Calu3 (cell line): ENCODE results near the gene WNK2. TPM values are rescaled to one million over a fixed set of nuclear protein-coding genes. Genes with fewer than 3 reads are reported as not detected.

ENCODE experiments used
- BruUV-seq: library from RNA; stranded (reverse); fragments of 400-500 nt; replicated peaks from 2 replicates; lab custom pipeline; 2021; lab: Mats Ljungman, UMichigan
- CTCF ChIA-PET: fragments of 300-600 bp; sonication (Branson Sonifier 250); formaldehyde crosslinking; loops from one replicate; lab custom pipeline; 2022; ENCODE audit warnings: antibody characterized with exemption; lab: Charles Lee
- DNase-seq: peaks from one replicate; pipeline ENCODE4 v3.0.0; 2022
- H3K27ac Mint-ChIP-seq: one replicate; pipeline ENCODE4 v1.8.0; 2022; ENCODE audit warnings: mixed read lengths; ENCODE audit not compliant: unreplicated experiment
- H3K27me3 Mint-ChIP-seq: one replicate; pipeline ENCODE4 v1.8.0; 2022; ENCODE audit warnings: mixed read lengths; ENCODE audit not compliant: unreplicated experiment
- H3K36me3 Mint-ChIP-seq: one replicate; pipeline ENCODE4 v1.8.0; 2022; ENCODE audit warnings: mild to moderate bottlenecking, moderate library complexity, mixed read lengths; ENCODE audit not compliant: insufficient read depth, unreplicated experiment
- H3K4me1 Mint-ChIP-seq: one replicate; pipeline ENCODE4 v1.8.0; 2022; ENCODE audit warnings: mild to moderate bottlenecking, low read depth, mixed read lengths; ENCODE audit not compliant: unreplicated experiment
- H3K4me3 Mint-ChIP-seq: one replicate; pipeline ENCODE4 v1.8.0; 2022; ENCODE audit warnings: mild to moderate bottlenecking, low read depth, moderate library complexity, mixed read lengths; ENCODE audit not compliant: unreplicated experiment
- H3K9me3 Mint-ChIP-seq: one replicate; pipeline ENCODE4 v1.8.0; 2022; ENCODE audit warnings: low read depth, mixed read lengths; ENCODE audit not compliant: unreplicated experiment
- intact Hi-C: fragments of 100-400 bp; cut with micrococcal nuclease; formaldehyde crosslinking; loops from one replicate; pipeline ENCODE4 v1.10.0; 2022; ENCODE audit not compliant: unreplicated experiment
- total RNA-seq: library from RNA; stranded (reverse); gene quantifications from 2 replicates; pipeline ENCODE4 v1.2.3, GENCODE V29; 2022
- TF ChIP-seq, protein P1 (sequence below): fragments of 200-600 bp; IDR thresholded peaks from one replicate; pipeline ENCODE4 v1.8.0; 2022; ENCODE audit warnings: antibody characterized with exemption; ENCODE audit not compliant: unreplicated experiment

WNK2 gene
- total RNA-seq, 1 experiment from 2014 or later: 85.7 TPM

DNA sequence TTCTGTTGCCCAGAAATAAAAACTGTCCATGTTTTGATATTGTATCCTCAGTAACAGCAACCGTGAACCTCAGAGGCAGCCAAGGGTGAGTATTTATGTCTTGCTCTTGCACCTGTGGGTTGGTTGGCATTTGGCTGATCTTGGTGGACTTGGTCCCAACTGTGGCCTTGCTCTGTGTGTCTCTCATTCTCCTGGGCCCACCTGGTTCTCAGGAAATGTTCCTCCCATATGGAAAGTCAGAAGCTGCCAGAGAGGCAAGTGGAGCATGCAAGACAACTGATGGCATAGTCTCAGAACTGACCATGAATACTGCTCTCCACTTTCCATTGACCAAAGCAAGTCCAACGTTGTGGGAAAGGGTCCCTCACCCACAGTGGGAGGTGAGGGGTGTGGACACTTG lies 36.3 kb upstream of the WNK2 start:
- CTCF ChIA-PET: interaction anchor here (0.6 kb wide), 1 partner anchor 1216 kb away, joined by 5 read pairs; no protein-coding TSS in a partner anchor
- Mint-ChIP-seq H3K4me1 (peaks cover 7% of the 10 kb centered on the region), H3K27ac (no peak overlapping the region), H3K9me3 (no peaks in the 10 kb centered on the region), H3K36me3 (no peaks in the 10 kb centered on the region), H3K4me3 (no peak overlapping the region), H3K27me3 (no peaks in the 10 kb centered on the region)
- intact Hi-C loops: no loop called here
- TF ChIP-seq, protein P1, sequence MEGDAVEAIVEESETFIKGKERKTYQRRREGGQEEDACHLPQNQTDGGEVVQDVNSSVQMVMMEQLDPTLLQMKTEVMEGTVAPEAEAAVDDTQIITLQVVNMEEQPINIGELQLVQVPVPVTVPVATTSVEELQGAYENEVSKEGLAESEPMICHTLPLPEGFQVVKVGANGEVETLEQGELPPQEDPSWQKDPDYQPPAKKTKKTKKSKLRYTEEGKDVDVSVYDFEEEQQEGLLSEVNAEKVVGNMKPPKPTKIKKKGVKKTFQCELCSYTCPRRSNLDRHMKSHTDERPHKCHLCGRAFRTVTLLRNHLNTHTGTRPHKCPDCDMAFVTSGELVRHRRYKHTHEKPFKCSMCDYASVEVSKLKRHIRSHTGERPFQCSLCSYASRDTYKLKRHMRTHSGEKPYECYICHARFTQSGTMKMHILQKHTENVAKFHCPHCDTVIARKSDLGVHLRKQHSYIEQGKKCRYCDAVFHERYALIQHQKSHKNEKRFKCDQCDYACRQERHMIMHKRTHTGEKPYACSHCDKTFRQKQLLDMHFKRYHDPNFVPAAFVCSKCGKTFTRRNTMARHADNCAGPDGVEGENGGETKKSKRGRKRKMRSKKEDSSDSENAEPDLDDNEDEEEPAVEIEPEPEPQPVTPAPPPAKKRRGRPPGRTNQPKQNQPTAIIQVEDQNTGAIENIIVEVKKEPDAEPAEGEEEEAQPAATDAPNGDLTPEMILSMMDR: no peak
- BruUV-seq: no TSS peak
- no peak for DNase-seq

DNA sequence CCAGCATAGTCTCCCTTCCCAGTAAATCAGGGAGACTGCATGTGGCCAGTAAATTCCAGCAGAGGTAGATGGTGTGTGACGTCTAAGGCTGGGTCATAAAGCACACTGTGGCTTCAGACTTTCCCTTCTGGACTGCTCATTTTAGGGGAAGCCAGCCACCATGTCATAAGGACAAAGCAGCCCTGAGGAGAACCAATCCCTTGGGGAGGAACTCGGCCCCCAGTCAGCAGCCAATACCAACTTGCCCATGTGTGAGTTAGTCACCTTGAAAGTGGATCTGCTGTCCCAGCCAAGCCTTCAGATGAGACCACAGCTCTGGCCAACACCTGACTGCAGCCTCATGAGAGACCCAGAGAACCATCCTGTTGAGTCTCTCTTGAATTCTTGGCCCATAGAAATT lies 35.2 kb upstream of the WNK2 start:
- intact Hi-C loops: no loop called here
- H3K27me3 Mint-ChIP-seq: no peaks in the 10 kb centered on the region
- no peaks in the 10 kb centered on the region for H3K36me3 Mint-ChIP-seq
- CTCF ChIA-PET: no interaction called here
- no peak overlapping the region for H3K4me3 Mint-ChIP-seq
- BruUV-seq: no TSS peak
- DNase-seq: no peak
- TF ChIP-seq, protein P1: no peak
- peaks cover 7% of the 10 kb centered on the region for H3K4me1 Mint-ChIP-seq
- no peak overlapping the region for H3K27ac Mint-ChIP-seq
- no peaks in the 10 kb centered on the region for H3K9me3 Mint-ChIP-seq

DNA sequence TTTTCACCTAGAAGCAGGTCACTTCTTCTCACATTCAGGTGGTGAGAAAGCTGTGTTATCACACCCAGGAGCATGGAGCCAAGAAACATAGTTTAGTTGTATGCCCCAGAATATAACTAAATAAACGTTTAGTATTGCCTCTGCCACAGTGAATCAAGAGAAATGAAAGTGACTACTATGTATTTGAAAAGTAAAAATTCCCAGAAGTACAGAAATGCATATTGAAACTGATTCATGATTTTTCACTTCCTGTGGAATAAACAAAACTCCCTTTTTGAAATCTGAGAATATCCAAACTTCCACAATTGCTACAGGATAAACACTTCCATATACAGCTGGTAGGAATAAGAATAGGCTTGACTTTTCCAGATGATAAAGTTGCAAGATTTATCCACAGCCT lies 34.6 kb upstream of the WNK2 start:
- CTCF ChIA-PET: no interaction called here
- peaks cover 2% of the 10 kb centered on the region for H3K4me1 Mint-ChIP-seq
- no peak for DNase-seq
- no peak overlapping the region for H3K27ac Mint-ChIP-seq
- no peaks in the 10 kb centered on the region for H3K27me3 Mint-ChIP-seq
- H3K36me3 Mint-ChIP-seq: no peaks in the 10 kb centered on the region
- no peaks in the 10 kb centered on the region for H3K9me3 Mint-ChIP-seq
- no peak overlapping the region for H3K4me3 Mint-ChIP-seq
- intact Hi-C loops: no loop called here
- no TSS peak for BruUV-seq
- TF ChIP-seq, protein P1: no peak

DNA sequence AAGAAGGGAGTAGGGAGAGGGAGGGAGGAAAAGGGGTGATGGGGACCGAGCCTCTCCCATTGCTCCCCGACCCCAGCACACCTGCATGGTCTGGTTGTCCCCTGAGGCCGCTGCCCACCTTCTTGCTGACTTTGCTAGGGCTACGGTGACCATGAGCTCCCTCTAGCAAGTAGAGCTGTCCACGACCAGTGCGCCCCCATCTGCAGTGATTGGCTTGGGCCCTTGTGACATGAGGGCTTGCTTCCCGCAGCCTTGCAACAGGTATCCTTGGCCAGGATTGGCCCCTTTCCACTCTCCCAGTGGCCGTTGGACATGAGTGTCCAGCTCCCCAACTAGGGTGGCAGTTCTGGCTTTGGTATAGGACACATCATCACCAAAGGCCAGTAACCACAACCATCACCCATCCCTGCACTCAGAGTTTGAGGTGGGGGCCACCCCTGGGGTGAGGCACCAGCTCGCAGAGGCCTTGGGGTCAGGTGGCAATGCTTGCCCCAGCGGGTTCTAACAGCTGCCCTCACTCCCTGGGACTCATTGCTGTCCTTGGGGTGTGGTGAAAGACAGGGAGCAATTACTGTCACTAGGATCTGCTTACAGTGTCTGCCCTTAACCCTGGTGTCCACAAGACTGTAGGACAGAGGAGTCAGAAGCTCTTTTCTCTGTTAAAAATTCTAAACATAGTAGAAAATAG lies 32.7 kb upstream of the WNK2 start:
- no TSS peak for BruUV-seq
- no peaks in the 10 kb centered on the region for H3K4me1 Mint-ChIP-seq
- intact Hi-C loops: no loop called here
- no peak for DNase-seq
- H3K27ac Mint-ChIP-seq: no peak overlapping the region
- H3K27me3 Mint-ChIP-seq: no peaks in the 10 kb centered on the region
- CTCF ChIA-PET: no interaction called here
- TF ChIP-seq, protein P1: no peak
- no peaks in the 10 kb centered on the region for H3K9me3 Mint-ChIP-seq
- H3K36me3 Mint-ChIP-seq: no peaks in the 10 kb centered on the region
- no peak overlapping the region for H3K4me3 Mint-ChIP-seq
